K562 (cell line): ENCODE measurements around the gene STX11. TPM values are rescaled to one million over a fixed set of nuclear protein-coding genes. Genes with fewer than 3 reads are reported as not detected.

Experiments used
- SOX6 ChIP-seq: fragments of 450-650 bp; IDR thresholded peaks from 2 replicates; pipeline ENCODE4 v1.6.1; 2014; ENCODE audit warnings: mild to moderate bottlenecking
- ZBTB1 ChIP-seq: sonication (generic); formaldehyde crosslinking; IDR thresholded peaks from 2 replicates; pipeline ENCODE4 v1.8.1; 2023; ENCODE audit warnings: missing genetic modification reagents, low read depth, mild to moderate bottlenecking, borderline replicate concordance
- ZNF121 ChIP-seq: sonication (generic); formaldehyde crosslinking; conservative IDR thresholded peaks from 2 replicates; pipeline ENCODE4 v1.8.0; 2022; ENCODE audit warnings: missing genetic modification reagents
- polyA plus RNA-seq, 8 experiments: library from polyadenylated mRNA; depleted of rRNA in 4 of 8; stranded (reverse) in 5 of 8; unstranded in 3 of 8; fragments of >200 nt; fragmentation: Nextera tagmentation in 2 of 8; fragmentation: Illumina TruSeq in 1 of 8; extraction: Ambion mirVana in 2 of 8; extraction: Trizol in 1 of 8; gene quantifications; 2 replicates each; pipeline versions ENCODE4 v1.2.1 to v1.2.3, GENCODE V29; 2011 to 2014; ENCODE audit warnings: inconsistent platforms in 1 of 8, missing spikeins in 1 of 8
- total RNA-seq, 7 experiments: library from RNA; depleted of rRNA in 6 of 7; stranded (reverse); fragments of >200 nt in 6 of 7; fragmentation: Illumina TruSeq in 2 of 7; extraction: Trizol in 2 of 7; gene quantifications; 2 replicates each; pipeline versions ENCODE4 v1.2.1 to v1.2.3, GENCODE V29; 2011 to 2021; ENCODE audit warnings: low replicate concordance in 1 of 7
- TF ChIP-seq, protein P1 (sequence below), 2 experiments: fragments of 450-650 bp; IDR thresholded peaks; 2 replicates each; pipeline ENCODE4 v1.6.1; 2016
- TF ChIP-seq, protein P2 (sequence below): sonication (generic); formaldehyde crosslinking; IDR thresholded peaks from 2 replicates; pipeline ENCODE4 v1.8.1; 2023; ENCODE audit warnings: mild to moderate bottlenecking, missing genetic modification reagents
- TF ChIP-seq, protein P3 (sequence below): fragments of 450-650 bp; IDR thresholded peaks from 2 replicates; pipeline ENCODE4 v1.6.1; 2016; ENCODE audit warnings: mild to moderate bottlenecking
- TF ChIP-seq, protein P4 (sequence below): fragments of 250-450 bp; sonication (Bioruptor Pico); IDR thresholded peaks from 2 replicates; pipeline ENCODE4 v1.8.0; 2022; ENCODE audit warnings: moderate library complexity, mild to moderate bottlenecking, inconsistent platforms

STX11 gene
- total and polyA plus RNA-seq, 9 of the 15 experiments (the other 6 are each of a cell fraction or from before 2014, with no cell fraction given) = 0.06 to 0.73 (median 0.40) TPM

DNA sequence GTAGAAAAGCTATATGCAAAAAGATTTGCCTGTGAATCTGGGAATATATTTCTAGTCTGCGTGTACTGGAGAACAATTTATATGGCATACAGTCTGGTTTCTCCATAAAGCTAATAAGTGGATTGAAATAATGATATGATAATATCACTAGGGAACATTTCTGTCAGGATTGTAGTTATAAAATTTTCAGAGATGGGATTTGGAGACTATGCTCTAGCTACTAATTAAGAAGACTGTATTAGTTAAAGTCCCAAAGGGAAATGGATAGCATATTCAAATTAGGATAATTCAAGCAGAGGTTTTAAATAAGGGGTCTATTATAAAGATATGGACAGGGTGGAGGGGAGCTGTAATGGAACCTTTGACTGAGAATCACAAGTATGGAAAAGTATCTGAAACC lies 7.2 kb upstream of the STX11 start (continued):
- TF ChIP-seq, protein P1, sequence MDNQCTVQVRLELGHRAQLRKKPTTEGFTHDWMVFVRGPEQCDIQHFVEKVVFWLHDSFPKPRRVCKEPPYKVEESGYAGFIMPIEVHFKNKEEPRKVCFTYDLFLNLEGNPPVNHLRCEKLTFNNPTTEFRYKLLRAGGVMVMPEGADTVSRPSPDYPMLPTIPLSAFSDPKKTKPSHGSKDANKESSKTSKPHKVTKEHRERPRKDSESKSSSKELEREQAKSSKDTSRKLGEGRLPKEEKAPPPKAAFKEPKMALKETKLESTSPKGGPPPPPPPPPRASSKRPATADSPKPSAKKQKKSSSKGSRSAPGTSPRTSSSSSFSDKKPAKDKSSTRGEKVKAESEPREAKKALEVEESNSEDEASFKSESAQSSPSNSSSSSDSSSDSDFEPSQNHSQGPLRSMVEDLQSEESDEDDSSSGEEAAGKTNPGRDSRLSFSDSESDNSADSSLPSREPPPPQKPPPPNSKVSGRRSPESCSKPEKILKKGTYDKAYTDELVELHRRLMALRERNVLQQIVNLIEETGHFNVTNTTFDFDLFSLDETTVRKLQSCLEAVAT (IDR thresholded peaks at IDR 0.05) = no peak
- no peak for TF ChIP-seq ZNF121 (CRISPR knock-in tag)
- TF ChIP-seq, protein P2, sequence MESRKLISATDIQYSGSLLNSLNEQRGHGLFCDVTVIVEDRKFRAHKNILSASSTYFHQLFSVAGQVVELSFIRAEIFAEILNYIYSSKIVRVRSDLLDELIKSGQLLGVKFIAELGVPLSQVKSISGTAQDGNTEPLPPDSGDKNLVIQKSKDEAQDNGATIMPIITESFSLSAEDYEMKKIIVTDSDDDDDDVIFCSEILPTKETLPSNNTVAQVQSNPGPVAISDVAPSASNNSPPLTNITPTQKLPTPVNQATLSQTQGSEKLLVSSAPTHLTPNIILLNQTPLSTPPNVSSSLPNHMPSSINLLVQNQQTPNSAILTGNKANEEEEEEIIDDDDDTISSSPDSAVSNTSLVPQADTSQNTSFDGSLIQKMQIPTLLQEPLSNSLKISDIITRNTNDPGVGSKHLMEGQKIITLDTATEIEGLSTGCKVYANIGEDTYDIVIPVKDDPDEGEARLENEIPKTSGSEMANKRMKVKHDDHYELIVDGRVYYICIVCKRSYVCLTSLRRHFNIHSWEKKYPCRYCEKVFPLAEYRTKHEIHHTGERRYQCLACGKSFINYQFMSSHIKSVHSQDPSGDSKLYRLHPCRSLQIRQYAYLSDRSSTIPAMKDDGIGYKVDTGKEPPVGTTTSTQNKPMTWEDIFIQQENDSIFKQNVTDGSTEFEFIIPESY (CRISPR knock-in tag) = no peak
- no peak for TF ChIP-seq SOX6
- TF ChIP-seq ZBTB1 (CRISPR knock-in tag) = no peak
- TF ChIP-seq, protein P3, sequence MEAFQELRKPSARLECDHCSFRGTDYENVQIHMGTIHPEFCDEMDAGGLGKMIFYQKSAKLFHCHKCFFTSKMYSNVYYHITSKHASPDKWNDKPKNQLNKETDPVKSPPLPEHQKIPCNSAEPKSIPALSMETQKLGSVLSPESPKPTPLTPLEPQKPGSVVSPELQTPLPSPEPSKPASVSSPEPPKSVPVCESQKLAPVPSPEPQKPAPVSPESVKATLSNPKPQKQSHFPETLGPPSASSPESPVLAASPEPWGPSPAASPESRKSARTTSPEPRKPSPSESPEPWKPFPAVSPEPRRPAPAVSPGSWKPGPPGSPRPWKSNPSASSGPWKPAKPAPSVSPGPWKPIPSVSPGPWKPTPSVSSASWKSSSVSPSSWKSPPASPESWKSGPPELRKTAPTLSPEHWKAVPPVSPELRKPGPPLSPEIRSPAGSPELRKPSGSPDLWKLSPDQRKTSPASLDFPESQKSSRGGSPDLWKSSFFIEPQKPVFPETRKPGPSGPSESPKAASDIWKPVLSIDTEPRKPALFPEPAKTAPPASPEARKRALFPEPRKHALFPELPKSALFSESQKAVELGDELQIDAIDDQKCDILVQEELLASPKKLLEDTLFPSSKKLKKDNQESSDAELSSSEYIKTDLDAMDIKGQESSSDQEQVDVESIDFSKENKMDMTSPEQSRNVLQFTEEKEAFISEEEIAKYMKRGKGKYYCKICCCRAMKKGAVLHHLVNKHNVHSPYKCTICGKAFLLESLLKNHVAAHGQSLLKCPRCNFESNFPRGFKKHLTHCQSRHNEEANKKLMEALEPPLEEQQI = no peak
- TF ChIP-seq, protein P4, sequence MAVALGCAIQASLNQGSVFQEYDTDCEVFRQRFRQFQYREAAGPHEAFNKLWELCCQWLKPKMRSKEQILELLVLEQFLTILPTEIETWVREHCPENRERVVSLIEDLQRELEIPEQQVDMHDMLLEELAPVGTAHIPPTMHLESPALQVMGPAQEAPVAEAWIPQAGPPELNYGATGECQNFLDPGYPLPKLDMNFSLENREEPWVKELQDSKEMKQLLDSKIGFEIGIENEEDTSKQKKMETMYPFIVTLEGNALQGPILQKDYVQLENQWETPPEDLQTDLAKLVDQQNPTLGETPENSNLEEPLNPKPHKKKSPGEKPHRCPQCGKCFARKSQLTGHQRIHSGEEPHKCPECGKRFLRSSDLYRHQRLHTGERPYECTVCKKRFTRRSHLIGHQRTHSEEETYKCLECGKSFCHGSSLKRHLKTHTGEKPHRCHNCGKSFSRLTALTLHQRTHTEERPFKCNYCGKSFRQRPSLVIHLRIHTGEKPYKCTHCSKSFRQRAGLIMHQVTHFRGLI (CRISPR knock-in tag) = no peak
